H1 (cell line): ENCODE measurements around the gene UBA5. TPM values are rescaled to one million over a fixed set of nuclear protein-coding genes. Genes with fewer than 3 reads are reported as not detected.

Experiments
- CREB1 ChIP-seq: IDR thresholded peaks from 2 replicates; pipeline ENCODE4 v1.6.1; 2012; ENCODE audit warnings: inconsistent platforms
- SAP30 ChIP-seq: fragments of 300-600 bp; sonication (generic); IDR thresholded peaks from 2 replicates; pipeline ENCODE4 v1.7.1; 2012; ENCODE audit warnings: low read length, moderate library complexity, mild to moderate bottlenecking, inconsistent platforms; ENCODE audit not compliant: insufficient read depth, insufficient replicate concordance
- polyA plus RNA-seq, 7 experiments: library from polyadenylated mRNA; depleted of rRNA in 3 of 7; stranded (reverse) in 5 of 7; unstranded in 2 of 7; fragments of >200 nt in 5 of 7; fragments of 200-250 nt in 2 of 7; gene quantifications; 1 replicate in 5 of 7; 2 replicates in 1 of 7; 4 replicates in 1 of 7; pipeline versions ENCODE4 v1.2.1 to v1.2.3, GENCODE V29; 2011 to 2013; ENCODE audit warnings: missing spikeins in 2 of 7, mixed read lengths in 2 of 7
- total RNA-seq: library from RNA; stranded (reverse); fragmentation: NEBNext Ultra II Directional; extraction: Animal tissue kit (Norgen Biotek cat#: 25700); gene quantifications from 2 replicates; pipeline ENCODE4 v1.2.1, GENCODE V29; 2021
- TF ChIP-seq, protein P1 (sequence below): fragments of 300-600 bp; sonication (generic); IDR thresholded peaks from 2 replicates; pipeline ENCODE4 v1.7.1; 2012; ENCODE audit warnings: low read length, moderate library complexity, mild to moderate bottlenecking, inconsistent platforms; ENCODE audit not compliant: insufficient replicate concordance

The UBA5 gene
- total and polyA plus RNA-seq, 2 of the 8 experiments (the other 6 are each of a cell fraction or from before 2014, with no cell fraction given): 11.0 to 28.0 TPM

DNA sequence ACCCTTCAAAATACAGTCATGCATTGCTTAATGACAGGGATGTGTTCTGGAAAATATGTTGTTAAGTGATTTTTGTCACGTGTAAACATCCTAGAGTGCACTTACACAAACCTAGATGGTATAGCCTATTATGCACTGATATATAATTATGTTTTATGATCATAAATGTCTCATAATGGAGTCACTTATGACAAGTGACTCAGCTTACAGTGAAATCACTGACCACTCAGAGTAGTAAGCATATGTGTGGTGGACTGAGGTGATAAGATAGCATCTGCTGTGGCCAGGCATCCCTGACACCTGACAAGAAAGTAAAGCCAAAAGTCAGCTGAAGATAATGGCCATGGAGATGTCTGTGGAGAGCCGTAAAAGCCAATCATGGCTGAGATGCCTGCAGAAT is 5.9 kb upstream of the UBA5 start (continued):
- TF ChIP-seq, protein P1, sequence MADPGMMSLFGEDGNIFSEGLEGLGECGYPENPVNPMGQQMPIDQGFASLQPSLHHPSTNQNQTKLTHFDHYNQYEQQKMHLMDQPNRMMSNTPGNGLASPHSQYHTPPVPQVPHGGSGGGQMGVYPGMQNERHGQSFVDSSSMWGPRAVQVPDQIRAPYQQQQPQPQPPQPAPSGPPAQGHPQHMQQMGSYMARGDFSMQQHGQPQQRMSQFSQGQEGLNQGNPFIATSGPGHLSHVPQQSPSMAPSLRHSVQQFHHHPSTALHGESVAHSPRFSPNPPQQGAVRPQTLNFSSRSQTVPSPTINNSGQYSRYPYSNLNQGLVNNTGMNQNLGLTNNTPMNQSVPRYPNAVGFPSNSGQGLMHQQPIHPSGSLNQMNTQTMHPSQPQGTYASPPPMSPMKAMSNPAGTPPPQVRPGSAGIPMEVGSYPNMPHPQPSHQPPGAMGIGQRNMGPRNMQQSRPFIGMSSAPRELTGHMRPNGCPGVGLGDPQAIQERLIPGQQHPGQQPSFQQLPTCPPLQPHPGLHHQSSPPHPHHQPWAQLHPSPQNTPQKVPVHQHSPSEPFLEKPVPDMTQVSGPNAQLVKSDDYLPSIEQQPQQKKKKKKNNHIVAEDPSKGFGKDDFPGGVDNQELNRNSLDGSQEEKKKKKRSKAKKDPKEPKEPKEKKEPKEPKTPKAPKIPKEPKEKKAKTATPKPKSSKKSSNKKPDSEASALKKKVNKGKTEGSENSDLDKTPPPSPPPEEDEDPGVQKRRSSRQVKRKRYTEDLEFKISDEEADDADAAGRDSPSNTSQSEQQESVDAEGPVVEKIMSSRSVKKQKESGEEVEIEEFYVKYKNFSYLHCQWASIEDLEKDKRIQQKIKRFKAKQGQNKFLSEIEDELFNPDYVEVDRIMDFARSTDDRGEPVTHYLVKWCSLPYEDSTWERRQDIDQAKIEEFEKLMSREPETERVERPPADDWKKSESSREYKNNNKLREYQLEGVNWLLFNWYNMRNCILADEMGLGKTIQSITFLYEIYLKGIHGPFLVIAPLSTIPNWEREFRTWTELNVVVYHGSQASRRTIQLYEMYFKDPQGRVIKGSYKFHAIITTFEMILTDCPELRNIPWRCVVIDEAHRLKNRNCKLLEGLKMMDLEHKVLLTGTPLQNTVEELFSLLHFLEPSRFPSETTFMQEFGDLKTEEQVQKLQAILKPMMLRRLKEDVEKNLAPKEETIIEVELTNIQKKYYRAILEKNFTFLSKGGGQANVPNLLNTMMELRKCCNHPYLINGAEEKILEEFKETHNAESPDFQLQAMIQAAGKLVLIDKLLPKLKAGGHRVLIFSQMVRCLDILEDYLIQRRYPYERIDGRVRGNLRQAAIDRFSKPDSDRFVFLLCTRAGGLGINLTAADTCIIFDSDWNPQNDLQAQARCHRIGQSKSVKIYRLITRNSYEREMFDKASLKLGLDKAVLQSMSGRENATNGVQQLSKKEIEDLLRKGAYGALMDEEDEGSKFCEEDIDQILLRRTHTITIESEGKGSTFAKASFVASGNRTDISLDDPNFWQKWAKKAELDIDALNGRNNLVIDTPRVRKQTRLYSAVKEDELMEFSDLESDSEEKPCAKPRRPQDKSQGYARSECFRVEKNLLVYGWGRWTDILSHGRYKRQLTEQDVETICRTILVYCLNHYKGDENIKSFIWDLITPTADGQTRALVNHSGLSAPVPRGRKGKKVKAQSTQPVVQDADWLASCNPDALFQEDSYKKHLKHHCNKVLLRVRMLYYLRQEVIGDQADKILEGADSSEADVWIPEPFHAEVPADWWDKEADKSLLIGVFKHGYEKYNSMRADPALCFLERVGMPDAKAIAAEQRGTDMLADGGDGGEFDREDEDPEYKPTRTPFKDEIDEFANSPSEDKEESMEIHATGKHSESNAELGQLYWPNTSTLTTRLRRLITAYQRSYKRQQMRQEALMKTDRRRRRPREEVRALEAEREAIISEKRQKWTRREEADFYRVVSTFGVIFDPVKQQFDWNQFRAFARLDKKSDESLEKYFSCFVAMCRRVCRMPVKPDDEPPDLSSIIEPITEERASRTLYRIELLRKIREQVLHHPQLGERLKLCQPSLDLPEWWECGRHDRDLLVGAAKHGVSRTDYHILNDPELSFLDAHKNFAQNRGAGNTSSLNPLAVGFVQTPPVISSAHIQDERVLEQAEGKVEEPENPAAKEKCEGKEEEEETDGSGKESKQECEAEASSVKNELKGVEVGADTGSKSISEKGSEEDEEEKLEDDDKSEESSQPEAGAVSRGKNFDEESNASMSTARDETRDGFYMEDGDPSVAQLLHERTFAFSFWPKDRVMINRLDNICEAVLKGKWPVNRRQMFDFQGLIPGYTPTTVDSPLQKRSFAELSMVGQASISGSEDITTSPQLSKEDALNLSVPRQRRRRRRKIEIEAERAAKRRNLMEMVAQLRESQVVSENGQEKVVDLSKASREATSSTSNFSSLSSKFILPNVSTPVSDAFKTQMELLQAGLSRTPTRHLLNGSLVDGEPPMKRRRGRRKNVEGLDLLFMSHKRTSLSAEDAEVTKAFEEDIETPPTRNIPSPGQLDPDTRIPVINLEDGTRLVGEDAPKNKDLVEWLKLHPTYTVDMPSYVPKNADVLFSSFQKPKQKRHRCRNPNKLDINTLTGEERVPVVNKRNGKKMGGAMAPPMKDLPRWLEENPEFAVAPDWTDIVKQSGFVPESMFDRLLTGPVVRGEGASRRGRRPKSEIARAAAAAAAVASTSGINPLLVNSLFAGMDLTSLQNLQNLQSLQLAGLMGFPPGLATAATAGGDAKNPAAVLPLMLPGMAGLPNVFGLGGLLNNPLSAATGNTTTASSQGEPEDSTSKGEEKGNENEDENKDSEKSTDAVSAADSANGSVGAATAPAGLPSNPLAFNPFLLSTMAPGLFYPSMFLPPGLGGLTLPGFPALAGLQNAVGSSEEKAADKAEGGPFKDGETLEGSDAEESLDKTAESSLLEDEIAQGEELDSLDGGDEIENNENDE: no peak
- no peak for TF ChIP-seq CREB1
- no peak for TF ChIP-seq SAP30
- TF ChIP-seq, all 59 proteins: peak for 0
